HG03457 (cell line): ENCODE data around the gene MATCAP1.
A peak's percentile ranks its signal among the peaks of the same experiment; 100 is the strongest.

Source experiments
- ATAC-seq: cut with Tn5 transposase; IDR thresholded peaks from one replicate; pipeline ENCODE4 v1.9.1; 2021; ENCODE audit warnings: moderate number of reproducible peaks; ENCODE audit not compliant: unreplicated experiment

The MATCAP1 gene

DNA sequence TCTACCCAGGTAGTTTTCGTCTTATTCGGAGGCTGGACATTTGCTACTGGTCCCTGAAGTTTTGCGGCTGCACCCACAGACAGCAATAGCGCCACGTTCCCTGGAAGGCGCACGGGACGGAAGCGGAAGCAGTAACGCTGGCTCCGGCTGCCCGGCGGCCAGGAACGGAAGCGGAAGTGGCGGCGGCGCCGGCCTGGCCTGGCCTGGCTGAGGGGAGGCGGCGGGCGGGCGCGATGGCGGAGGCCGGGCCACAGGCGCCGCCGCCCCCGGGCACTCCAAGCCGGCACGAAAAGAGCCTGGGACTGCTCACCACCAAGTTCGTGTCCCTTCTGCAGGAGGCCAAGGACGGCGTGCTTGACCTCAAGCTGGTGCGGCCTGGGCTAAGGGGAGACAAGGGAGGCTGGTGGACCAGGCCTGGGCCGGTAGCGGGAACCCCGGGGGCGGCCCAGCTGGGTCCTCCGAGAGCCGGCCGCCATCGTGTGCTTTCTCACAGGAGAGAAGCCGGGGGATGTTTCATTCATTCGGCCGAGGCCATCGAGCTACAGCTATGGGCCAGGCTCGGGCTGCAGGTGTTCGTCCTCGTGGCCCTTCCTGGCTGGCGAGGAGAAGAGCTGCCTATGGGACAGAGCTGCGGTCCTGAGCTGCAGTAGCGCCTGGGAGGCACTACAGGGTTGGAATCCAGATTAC is 8.4 kb upstream of the MATCAP1 start, which contains the start of gene E2F4:
TSS of gene E2F4 (plus strand) at position 161 of the 687 bp plus-strand sequence. CDS start at position 234, 73 bp downstream.
- ATAC-seq: peak; percentile 72

DNA sequence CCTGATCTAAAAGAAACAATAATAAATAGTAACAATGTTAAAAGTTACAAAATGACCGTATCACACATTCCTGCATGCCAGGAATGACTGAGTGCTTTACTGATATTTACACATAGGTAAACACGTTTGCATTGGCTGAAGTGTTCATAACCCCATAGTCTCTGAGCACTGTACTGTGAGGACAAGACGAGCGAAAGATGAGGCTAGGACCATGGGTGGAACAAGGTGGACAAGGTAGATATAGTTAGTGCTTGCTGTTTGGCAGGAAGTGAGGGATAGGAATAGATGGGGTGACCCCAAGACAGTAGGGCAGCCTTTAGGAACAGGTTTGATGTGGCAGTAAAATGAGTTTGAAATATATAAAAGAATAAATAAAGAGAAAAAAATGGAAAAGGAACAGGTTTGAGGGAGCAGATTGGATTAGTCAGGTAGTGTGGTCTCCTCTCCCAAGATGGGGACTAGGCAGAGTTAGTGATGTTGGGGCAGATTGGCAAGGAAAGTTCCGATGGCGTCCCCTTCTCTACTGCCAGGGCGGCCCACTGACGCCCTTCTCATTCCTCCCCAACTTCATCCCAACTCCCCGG is 7.7 kb upstream of the MATCAP1 start:
- ATAC-seq: no peak

DNA sequence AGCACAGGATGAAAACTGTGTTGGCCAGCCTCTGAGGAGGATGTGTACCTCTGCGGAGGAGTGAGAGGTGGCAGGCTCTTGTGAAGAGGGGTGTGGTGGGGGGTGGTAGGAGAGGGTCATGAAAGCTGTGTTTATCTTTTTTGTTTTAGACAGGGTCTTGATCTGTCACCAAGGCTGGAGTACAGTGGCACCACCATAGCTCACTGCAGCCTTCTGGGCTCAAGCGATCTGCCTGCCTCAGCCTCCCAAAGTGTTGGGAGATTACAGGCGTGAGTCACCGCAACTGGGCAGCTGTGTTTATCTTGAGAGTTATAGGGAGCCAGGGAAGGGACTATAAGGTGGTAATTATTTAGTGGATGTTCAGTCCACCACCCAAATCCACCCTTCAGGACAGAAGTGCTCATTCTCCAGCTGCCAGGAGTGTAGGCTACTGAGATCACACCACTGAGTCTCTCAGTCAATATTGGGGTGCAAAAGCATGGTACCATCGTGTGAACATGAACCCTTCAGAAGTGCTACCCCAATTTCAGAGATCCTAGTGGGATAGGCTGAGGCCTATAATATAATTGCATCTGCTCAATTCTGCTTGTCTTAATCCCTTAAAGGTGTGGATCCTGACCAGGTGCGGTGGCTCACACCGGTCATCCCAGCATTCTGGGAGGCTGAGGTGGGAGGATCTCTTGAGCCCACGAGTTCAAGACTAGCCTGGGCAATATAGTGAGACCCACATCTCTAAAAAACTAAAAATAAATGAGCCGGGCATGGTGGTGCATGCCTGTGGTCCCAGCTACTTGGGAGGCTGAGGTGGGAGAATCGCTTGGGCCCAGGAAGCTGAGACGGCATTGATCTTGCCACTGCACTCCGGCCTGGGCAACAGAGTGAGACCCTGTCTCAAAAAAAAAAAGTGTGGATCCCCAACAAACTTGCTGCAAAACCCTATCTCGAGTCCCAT is 7.0 kb upstream of the MATCAP1 start:
- no peak for ATAC-seq

DNA sequence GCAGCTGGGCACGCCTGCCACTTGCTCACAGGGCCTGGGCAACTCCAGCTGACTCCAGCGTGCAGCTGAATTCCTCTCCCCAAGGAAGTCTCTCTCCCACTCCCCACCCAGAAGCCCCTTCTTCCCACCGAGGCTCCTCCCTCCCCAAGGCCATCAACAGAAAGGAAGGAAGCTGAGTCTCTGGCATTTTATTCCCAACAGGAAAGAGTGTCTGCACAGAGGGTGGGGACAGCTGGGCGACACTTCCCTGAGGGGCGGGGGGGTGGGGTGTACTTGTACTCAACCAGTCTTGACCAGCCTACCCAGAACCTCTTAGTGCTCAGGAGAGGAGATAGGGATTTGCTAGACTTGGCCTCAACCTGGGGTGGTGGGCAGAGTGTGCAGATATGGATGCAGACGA is 6.3 kb upstream of the MATCAP1 start, which contains the start of gene EXOC3L1:
TSS of gene EXOC3L1 (minus strand) at position 96 of the 400 bp plus-strand sequence. CDS start 460 bp downstream, outside the sequence.
- ATAC-seq: no peak

DNA sequence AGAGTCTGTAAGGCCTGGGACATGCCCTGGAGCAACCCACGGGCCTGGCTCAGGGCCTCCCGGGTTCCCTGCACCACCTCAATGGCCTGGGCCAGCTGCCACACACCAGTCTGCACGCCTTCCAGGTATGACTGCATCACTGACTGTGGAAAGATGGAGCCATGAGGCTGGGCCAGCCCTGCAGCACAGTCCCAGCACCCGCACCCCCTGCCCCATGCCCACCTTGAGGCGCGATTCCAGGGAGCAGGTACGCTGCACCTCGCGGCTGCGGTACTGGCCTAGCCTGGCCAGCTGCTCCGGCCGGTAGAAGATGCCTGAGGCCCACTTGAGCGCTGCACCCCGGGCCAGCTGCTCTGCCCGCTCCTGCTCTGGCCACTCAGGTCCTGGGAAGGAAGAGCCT is 5.0 kb upstream of the MATCAP1 start:
- no peak for ATAC-seq

DNA sequence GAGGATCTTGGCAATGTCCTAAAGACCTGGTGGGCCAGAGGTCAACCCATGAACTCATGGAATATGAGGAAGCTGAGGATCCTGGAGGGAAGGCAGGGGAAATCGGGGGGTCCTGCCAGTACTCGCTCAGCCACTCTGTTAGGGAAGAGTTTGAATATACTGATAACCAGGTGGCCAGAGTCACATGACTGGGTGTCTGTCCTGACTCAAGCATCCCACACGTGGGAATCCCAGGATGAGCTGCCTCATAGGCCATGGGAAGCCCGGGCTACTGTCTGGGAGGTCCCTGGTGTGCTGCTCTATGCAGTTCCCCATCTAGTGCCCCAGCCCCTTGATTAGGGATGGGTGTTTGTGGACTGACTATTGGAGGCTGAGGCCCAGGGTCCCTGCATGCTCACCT is 4.6 kb upstream of the MATCAP1 start:
- no peak for ATAC-seq

DNA sequence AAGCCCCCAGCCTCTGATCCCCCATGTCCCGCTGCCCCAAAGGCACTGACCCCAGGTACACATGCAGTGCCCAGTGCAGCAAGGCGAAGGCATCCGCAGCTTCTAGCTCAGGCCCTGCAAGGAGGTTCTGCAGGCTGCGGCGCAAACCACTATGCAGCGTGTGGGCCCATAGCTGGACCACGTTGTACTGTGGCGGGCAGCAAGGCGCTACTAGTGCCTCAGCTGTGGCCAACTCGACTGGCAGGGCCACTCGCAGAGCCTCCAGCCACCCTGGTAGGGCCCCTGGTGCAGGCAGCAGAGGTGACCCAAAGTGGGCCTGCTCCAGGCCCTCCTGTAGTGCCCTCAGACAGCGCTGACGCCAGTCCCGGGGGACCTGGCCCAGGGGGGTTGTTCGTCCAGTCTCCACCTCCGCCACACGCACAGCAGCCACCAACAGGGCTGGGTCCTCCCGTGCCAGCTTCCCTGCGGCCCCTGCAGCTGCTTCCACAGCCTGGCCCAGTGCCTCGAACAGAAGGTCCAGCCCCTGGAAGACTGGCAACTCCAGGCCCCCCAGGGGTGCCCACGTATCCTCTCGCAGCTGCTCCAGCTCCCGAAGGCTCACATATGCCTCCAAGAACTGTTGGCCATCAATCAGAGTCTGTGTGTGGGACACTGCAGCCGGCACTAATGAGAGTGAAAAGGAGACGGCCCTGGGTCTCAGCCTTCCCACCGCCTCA is 3.6 kb upstream of the MATCAP1 start:
- no peak for ATAC-seq

DNA sequence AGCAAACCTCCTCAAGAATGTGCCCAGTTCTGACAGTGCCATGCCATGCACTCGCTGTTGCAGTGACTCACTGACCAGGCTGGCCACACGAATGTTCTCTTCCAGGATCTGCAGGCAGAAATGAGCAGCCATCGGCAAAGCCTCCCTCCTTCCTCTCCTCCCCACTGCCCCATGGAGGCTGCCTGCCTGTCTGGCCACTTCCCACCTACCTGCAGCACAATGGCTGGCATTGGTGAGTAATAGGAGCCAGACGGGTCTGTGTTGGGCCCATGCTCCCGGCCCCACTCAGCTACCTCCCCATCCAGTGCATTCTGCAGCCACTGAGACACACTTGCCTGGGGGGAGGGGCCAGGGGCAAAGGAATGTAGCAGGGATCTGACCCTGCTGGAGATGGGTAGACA is 2.8 kb upstream of the MATCAP1 start:
- no peak for ATAC-seq

DNA sequence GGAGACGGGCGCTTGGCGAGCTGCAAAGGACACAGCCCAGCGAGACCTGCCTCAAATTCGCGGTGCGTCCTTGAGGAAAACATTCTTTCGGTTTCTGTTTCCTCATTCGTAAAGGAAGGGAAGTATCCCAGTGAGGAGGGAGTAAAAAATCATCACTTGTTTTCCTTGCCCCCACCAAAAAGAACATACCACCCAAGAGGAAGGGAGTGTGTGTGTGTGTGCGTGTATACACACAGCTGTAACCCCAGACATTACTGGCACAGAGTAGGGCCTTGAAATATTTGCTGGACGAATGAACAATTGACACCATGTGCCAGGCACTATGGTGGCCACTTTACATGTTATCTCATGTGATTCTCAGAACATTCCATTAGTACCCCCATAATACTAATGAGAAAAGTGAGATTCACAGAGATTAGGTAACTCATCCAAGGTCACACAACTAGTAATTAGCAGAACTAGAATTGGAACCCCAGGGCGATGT is 1.9 kb upstream of the MATCAP1 start:
- ATAC-seq: no peak

DNA sequence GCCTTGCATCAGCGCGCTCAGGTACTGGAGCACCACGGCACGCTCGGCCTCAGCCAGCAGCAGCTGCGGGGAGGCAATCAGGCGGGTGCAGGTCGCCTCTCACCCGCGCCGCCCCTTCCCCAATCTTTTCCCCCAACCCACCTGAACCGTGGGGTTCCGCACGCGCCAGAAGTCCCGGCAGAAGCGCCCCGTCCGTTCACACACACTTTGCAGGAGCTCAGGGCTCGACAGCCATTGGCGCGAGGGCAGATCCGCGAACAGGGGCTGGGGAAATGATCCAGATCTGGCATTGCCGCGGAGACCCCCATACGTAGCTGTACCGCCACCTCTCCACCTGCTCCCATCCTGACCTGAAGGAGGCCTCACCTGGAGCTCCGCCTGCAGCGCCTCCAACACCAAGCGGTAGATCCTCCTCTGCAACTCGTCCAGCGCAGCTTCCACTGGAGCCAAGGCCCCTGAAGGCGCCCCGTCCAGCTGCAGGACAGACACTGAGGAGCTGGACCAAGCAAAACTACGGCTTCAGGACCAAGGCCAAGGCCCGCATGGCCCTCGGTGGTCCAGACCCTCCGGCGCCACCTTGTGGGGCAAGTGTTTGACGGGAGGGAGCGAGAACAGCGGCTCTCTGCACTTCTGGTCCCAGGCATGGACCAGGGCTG is 1.4 kb upstream of the MATCAP1 start:
- no peak for ATAC-seq

DNA sequence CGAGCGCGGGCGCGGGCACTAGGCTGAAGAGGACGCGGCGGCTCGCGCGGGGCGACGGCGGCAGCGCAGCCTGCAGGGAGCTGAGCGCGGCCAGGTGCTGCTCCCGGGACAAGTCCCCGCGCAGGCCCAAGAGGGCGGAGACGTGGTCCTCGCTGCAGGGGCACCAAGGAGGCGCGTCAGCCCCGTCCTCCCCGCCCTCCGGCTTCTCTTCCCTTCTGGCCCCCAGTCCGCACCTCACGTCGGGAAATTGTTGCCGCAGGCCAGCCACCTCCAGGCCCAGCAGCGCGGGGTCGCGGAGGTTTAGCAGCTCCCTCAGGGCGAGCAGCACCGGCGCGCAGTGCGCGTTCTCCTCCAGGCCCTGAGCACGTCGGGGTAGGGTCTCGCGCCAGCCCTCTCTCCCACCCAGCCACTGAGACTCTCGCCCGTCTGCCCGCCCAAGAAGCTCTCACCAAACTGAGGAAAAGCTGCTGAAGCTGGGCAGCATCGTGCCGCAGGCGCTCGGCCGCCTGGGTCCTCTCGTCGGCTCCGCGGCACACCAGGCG is 761 bp upstream of the MATCAP1 start:
- no peak for ATAC-seq

DNA sequence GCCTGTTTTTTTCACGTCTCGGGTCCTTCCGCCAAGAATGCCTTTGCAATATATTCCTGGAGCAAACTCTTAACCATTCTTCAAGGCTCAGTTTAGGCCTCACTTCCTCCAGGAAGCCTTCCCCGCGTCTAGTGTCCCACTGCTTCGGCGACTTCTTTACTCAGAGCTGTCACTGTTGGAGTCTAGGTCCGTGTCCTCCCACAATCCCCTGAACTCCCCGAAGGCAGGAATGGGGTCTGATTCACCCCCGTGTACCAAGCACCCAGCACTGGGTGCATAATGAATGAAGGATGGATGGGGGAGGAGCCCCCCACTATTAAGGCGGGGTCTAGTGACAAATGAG is 508 bp downstream of the MATCAP1 start:
- ATAC-seq: no peak

DNA sequence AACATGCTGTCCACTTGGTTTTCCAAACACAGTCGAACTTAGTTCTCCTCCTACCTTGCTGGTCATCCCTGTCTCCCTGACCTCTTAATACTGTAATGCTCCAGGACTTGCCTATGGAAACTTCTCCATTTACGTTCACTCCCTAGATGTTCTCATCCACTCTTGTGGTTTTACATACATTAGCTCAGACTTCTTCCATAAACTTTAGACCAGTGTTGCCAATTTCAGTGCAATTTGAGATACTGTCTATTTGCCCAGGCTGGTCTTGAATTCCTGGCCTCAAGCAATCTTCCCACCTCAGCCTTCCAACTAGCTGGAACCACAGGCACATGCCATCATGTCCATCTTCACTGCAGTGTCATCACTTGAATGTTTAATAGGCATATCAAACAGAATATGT is 1.5 kb downstream of the MATCAP1 start:
- no peak for ATAC-seq

DNA sequence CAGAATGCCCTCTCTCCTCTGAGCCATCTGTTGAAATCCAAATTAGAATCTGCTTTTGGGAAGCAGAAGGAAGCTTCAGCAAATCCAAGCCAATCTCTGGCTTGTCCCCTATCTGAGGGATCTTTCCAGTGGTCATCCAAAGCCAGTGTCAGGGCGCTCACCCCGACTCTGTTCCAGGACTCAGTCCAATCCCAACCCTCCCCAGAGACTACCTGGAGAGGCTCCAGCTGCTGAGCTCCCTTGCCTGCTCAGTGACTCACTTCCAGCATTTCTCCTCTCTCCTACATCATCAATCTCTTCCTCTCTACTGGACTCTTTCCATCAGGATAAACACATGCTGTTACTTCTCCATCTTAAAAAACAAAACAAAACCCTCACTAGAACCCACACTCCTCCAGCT is 2.4 kb downstream of the MATCAP1 start:
- no peak for ATAC-seq

DNA sequence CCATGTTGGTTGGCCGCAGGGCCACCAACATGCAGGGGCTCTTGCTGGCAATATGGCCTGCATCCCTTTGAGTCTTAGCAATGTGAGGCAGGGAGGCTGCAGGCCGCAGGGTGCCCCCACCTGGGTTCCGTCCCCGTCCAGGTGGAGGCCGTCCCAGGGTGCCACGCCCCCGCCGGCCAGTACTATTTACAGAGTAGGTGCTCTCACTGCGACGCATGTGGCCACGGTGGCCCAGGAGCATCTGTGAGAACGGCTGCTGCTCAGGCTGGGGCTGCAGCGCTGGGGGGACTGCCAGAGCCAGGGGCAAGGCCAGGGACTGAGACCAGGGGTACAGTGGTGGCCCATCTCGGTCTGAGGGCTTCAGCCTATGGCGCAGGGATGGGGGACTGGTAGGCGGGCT is 3.6 kb downstream of the MATCAP1 start:
- ATAC-seq: no peak

DNA sequence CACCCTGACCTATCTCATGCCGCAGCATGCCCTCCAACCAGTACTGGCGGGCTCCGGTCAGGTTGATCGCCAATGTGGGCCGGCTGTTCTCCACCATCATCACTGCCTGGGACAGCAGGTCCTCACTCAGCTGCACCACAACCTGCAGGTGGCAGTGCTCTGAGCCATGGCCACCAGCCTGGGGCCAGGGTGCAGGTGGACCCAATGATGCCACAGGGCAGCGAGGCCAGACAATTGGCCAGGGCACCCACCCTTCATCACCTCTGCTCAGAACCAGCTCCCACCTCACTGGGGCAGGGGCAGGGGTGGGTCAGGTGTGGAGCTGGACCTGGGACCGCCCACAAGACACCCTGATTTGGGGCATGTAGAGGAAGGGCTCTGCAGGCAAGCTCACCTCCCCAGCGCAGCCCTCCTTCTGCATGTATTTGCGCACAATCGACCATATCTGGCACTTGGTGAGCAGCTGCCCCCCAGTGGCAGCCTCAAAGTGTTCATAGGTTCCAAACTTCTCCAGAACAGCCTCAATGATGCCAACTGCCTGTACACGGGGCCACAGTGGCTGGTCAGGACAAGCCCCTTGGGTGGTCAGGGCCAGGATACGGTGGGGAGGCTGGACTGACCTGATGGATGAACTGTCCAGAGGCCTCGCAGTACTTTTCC is 4.2 kb downstream of the MATCAP1 start:
- ATAC-seq: no peak

DNA sequence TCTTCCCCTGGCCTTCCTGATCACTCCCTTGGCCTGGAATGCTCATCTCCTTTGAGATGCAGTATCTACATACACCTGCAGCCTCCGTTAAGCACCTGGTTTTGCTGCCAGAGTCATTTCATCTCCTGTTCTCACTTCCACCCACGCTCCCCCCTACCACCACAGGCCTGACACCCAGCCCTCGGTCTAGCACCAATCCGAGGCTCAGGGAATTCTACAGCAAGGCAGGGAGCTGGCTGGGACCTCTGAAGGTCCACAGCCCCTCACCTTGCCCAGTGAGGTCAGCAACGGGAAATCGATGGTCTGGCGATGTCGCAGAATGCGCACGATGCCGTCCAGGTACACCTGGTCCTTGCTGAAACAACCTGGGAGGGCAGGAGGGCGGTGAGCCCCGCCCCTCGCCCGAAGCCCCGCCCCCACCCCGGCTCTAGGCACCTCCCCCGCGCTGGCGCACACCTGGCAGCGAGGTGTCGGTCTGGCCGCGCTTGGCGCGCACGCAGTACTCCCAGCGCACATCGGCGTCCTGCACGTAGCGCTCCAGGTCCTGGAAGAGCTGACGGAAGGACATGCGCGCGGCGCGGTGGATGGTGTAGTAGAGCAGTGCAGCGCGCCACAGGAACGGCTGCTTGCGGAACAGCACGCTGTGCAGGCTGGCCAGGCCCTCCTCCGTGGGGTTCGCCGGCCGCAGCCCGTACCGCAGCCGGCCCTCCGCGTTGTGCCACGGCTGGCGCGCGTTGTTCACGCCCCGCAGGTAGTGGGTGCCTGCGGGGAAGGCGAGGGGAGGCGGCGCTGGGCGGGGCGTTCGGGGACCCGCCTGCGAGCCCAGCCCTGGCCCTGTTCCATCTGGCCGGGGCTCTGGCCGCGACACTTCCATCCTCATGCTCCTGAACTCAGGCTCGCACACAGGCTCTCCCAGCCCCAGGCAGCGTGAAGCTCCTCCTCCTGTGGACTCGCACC is 5.7 kb downstream of the MATCAP1 start:
- ATAC-seq: no peak

DNA sequence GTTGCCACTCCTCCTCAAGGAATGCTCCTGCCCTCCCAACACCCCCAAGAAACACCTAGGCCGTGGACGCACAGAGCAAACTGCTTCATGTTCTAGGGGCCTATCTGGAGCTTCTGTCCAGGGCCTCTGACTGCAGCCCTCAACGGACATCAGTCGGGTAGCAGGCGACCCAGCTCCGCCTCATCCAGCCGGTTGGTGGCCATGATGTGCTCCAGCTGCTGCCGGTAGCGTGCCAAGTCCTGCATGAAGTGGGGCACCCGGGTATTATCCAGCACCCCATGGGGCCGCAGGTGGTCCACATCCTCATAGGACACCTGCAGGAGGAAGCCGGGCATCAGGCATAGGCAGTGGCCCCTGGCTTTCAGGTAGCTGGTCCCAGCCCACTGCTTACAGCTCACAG is 7.1 kb downstream of the MATCAP1 start:
- no peak for ATAC-seq
